SW480 (cell line): ENCODE results near the gene IQCM.
"Not testable (repeated sequence)": the region's sequence is repeated elsewhere in the genome, so short reads cannot be mapped to it uniquely, and the experiment has no call there.

Experiments used
- DNase-seq: peaks from one replicate; pipeline ENCODE4 v3.0.0-alpha.2; 2016; ENCODE audit warnings: low spot score

IQCM gene

GRCh38 chr4:149572716-149573115, 242.9 kb downstream of the IQCM start:
- DNase-seq: no peak

DNA sequence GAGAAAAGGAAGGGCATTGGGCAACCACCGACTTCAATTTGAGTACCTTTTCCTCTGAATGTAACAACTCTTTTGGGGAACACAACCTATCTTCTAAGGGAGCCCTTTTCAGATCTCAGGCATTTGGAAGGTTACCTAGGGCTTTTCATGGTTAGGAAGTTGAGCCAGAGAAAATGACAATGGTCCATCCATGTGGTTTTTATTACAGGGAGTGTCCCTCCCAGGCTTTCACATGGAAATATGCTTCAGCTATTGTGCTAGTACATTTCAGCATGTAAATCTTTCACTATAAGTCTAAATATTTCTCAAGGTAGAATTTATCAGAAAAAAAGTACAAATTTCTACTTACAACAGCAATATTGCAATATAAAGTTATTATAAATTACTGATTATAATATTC, 259.8 kb downstream of the IQCM start:
- DNase-seq: no peak

DNA sequence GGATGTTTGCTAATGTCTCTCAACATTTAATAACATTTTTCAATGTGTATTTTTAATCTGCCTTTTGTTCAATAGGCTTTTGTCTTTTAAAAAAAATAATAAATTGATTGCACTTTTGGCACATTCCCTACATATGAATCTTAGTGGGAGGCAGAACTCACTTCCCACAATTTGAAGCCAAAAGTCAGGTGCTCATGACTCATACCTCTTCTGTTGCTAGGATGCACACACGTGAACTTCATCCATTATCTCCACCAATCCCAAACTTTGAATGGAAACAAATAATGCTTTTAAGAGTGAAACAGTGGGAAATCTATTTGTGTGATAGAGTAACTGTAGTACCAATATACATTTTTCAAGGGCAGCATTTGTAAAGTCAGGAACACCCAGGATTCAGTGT, 260.5 kb downstream of the IQCM start:
- no peak for DNase-seq

- DNase-seq: no peak
Observed at GRCh38 chr4:149553959-149554520, 261.6 kb downstream of the IQCM start.

DNA sequence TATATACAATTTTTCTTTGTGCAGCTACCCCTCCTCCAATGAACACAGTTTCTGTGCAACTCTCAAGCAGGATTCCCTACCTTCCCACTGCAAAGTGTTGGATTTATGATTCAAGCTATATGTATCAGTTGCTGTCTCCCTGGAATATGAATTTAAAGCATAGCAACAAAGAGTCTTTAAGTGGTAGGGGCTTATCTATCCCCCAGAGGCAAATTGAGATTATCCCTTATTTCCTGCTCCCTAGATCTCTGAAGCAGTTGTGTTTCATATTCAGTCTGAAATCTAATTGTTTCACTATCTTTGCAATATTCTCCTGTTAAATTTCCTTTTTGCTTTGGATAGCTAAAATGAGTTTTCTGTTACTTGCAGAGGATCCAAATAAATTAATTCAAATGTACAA, 263.0 kb downstream of the IQCM start:
- DNase-seq: no peak

DNA sequence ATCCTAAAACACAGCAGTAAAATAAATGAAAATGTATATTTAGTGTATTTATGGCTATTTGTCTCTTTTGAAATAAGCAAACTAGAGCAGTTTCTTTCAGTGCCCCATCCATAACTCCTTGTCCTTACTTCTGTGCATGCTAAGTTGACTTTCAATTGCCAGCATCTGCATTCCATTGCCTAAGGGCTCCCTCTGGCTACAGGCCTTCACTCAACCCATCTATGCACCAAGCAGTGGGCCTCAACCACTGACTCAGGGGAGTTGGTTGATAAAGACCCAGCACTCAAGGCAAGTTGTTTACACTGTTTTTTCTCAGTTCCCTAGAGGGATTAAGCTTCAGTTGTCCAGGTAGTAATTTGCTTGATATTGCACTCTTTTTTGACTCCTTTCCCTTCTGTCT, 265.7 kb downstream of the IQCM start:
- DNase-seq: no peak

GRCh38 chr4:149534779-149535178, 280.9 kb downstream of the IQCM start:
- DNase-seq: no peak

GRCh38 chr4:149531861-149532260, 283.8 kb downstream of the IQCM start:
- DNase-seq: no peak

- DNase-seq: no peak
Observed at GRCh38 chr4:149523039-149523438, 292.6 kb downstream of the IQCM start.

DNA sequence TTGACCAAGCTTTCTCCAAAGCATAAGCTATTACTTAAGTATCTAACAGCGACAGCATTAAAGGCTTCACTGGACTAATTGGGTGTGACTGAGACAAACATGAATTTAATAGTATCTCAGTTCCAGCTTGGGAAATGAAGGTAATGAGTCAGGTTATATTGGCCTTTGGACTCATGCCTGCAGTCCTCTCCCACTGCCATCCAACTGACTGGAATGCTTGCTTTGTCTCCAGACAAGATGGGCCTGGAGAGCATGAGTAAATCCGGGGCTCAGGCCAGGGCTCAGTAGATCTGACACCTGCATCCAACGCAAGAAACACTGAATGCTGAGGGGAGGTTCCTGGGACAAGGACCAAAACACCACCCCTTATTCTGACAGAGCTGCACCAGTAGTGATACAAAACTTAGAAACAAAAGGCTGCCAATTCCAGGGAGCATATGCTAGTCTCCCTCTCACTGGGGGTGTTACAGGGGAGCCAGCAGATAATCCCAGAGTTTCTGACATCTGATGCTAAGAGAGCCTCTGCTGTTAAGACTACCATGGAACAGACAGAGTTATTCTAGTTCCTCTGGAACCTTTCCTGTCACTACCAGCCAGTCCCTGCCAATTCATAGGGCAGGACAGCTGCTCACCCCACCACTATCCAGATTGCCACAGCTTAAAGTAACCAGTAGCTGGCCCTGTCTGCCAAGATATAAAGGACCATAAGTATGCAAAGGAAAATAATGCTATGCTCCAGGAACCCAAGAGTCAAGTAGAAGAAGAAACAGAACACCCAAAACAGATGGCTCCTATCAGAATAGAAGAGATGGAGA, 293.8 kb downstream of the IQCM start:
- peak; percentile 23 for DNase-seq

- DNase-seq: no peak
Observed at GRCh38 chr4:149518471-149518870, 297.2 kb downstream of the IQCM start.

GRCh38 chr4:149513081-149513480, 302.6 kb downstream of the IQCM start:
- DNase-seq: no peak

- DNase-seq: no peak
Observed at GRCh38 chr4:149512501-149512900, 303.1 kb downstream of the IQCM start.

DNA sequence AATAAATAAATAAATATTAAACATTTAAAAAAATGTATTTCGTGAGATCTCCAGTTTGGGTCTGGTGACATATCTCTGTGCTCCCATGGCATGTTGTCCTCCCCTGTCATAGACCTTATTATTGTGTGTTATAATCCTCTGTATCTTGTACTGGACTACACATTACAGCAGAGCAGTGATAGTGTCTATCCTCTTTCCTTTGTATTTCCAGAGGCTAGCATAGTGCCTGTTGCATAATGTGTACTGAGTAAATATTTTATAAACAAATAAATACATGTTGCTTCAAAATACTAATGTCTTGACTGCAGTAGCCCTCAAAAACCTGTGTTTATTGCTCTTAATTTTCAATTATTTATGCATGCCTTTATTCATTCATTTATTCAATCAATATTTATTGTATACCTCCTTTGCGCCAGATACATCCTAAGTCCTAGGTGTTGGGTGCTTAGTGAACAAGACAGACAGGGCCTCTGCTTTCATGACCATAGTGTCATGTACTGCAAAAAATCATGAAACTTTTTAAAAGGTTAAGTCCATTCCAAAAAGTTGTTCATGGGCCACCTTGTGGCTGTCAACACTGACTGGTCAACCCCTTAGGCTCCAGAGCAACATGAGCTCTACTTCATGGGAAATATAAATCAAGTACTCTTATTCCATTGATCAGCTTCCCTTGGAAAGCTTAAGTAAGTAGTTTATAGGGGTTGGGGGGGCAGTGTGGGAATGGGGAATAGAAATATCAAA, 303.9 kb downstream of the IQCM start:
- no peak for DNase-seq

DNA sequence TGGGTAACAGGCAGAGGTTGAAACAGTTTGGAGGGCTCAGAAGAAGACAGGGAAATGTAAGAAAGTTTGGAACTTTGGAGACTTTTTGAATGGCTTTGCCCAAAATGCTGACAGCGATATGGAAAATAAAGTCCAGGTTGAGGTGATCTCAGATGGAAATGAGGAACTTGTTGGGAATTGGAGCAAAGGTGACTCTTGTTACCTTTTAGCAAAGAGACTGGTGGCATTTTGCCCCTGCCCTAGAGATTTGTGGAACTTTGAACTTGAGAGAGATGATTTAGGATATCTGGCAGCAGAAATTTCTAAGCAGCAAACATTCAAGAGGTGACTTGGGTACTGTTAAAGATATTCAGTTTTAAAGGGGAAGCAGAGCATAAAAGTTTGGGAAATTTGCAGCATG, 308.3 kb downstream of the IQCM start:
- DNase-seq: not testable (repeated sequence)

DNA sequence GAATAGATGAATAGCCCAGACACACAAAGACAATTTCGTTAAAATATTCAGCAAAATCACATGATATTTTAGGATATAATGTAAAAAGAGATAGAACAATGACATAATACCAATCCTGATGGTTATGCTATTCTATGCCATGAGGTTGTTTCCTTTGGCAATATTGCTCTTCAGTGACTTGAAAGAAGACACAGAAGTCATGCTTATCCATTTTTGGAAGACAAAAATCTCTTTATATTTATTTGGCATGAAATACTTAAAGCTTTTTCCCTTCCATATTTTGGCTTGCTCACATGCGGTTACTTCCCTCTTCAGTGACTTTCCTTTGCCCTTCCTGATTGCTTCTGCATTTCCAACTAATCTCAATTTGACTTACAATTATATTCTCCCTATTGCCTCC, 314.8 kb downstream of the IQCM start:
- no peak for DNase-seq

DNA sequence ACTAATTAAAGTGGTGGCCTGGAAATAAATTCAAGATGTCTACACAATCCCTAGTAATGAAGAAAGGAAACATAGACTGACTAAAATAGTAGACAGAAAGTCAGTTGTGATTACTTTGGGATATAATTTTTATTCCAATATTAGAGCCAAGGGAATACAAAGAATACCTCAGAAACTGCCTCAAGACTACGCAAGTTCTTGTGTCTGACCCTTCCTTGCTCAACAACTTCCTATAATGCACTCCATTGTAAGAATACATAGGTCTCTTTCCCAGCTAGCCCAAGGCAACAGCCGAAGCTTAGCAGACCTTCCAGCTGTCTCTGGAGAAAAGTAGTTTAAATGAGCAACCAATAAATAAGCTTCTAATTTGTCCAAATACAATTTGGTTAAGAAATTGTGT, 315.9 kb downstream of the IQCM start:
- DNase-seq: no peak

DNA sequence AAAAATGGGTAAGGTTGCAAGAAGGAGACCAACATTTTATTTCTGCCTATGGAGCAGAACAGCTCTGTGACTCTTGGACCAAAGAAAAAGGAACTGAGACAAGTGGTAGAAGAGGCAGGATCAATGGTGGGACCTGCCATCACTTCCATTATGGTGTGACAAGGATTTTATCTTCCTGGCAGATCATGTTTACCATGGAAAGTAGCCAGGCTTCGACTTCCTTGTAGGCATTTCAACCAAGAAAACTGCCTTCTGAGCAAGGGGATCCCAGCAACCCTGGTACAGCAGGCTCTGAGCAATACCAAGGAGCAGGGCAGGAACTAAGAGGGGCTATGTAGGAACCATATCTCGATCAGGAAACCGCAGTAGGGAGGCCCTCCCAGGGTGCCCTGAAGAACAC, 317.4 kb downstream of the IQCM start:
- DNase-seq: no peak

DNA sequence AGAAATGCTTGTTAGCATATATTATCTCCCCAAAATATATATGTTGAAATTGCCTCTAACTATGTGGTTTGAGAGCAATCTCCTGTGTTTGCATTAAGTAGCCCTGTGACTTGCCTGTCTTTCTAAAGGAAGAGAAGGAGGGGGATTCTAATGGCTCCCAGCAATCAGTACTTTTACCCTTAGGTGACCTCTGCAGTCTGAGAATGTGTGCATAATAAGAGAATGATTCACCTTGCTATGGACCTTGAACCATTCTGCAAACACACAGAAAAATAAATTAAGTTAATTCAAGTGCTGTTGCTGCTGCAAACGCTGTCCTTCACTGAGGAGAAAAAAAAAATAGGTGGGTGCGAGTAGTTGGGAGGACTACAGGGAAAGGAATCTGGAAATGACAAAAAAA, 322.2 kb downstream of the IQCM start:
- no peak for DNase-seq

DNA sequence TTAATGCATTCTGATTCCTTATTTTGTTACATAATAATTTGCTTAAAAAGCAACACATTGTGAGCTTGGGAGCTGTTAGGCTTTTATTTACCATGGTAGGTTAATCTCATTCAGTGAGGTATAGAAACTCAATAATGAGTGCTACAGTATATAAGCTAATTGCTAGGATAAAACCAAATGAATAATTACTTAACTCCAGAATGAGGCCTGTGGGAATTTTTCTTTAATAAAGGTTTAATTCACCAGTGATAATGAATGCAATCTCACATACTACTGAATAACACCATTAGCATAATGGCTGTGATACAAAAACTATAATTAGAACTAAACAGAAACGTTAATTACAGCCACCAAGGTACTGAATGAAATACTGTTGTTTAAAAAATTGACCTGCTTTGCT, 326.3 kb downstream of the IQCM start:
- no peak for DNase-seq

GRCh38 chr4:149486861-149487260, 328.8 kb downstream of the IQCM start:
- DNase-seq: no peak

- not testable (repeated sequence) for DNase-seq
Observed at GRCh38 chr4:149468669-149469068, 347.0 kb downstream of the IQCM start.

DNA sequence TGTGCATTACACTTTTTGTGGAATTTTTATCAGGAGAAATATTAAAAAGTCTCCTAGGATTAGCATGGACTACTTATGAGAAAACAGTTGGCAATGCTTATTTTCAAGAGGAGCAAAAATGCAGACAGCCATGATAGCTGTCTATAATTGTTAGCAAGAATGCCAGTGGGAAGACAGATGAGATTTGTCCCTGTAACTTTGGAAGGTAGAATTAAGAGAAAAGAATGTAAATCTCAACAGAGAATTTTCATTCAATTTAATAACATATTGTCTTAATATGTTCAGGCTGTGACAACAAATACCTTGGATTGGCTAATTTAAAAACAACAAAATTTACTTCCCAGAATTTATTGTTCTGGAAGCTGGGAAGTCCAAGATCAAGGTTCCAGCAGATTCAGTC, 349.2 kb downstream of the IQCM start:
- no peak for DNase-seq
